OCI-LY1 (cell line): ENCODE results near the gene MPO.

Experiments
- H2AFZ ChIP-seq: fragments of 200-600 bp; sonication (generic), shearing (Covaris generic); 2 replicates; pipeline ENCODE4 v1.6.0; 2014; ENCODE audit warnings: antibody characterized with exemption, mild to moderate bottlenecking, low read length
- H3F3A ChIP-seq: fragments of 200-600 bp; sonication (generic), shearing (Covaris generic); 2 replicates; pipeline ENCODE4 v1.6.0; 2014; ENCODE audit warnings: mild to moderate bottlenecking, antibody characterized with exemption, low read length, moderate library complexity; ENCODE audit not compliant: insufficient read depth
- H3K27ac ChIP-seq: fragments of 200-600 bp; sonication (generic); 2 replicates; pipeline ENCODE4 v1.5.1; 2014; ENCODE audit warnings: low read length, mixed run types, mild to moderate bottlenecking, low read depth; ENCODE audit not compliant: poor library complexity, severe bottlenecking
- H3K27me3 ChIP-seq: fragments of 200-600 bp; sonication (generic); 2 replicates; pipeline ENCODE4 v1.6.0; 2014; ENCODE audit warnings: antibody characterized with exemption, mild to moderate bottlenecking, low read length, moderate library complexity; ENCODE audit not compliant: insufficient read depth
- H3K36me3 ChIP-seq: fragments of 200-600 bp; sonication (generic); 2 replicates; pipeline ENCODE4 v1.6.1; 2014; ENCODE audit warnings: mild to moderate bottlenecking, antibody characterized with exemption, low read length, moderate library complexity, mixed read lengths; ENCODE audit not compliant: insufficient read depth
- H3K4me1 ChIP-seq: fragments of 200-600 bp; sonication (generic); 2 replicates; pipeline ENCODE4 v1.5.1; 2014; ENCODE audit warnings: mild to moderate bottlenecking, low read length, moderate library complexity; ENCODE audit not compliant: insufficient read depth, severe bottlenecking
- H3K4me2 ChIP-seq: fragments of 200-600 bp; sonication (generic), shearing (Covaris generic); 2 replicates; pipeline ENCODE4 v1.6.1; 2014; ENCODE audit warnings: low read length
- H3K4me3 ChIP-seq: fragments of 200-600 bp; sonication (generic); 2 replicates; pipeline ENCODE4 v1.5.1; 2014; ENCODE audit warnings: low read length, low read depth, mild to moderate bottlenecking, mixed read lengths; ENCODE audit not compliant: poor library complexity, severe bottlenecking
- H3K79me2 ChIP-seq: fragments of 200-600 bp; shearing (Covaris generic); 2 replicates; pipeline ENCODE4 v1.6.1; 2016; ENCODE audit warnings: mixed run types, low read length, mixed read lengths; ENCODE audit not compliant: insufficient read depth
- H3K9ac ChIP-seq: fragments of 200-600 bp; sonication (generic), shearing (Covaris generic); 2 replicates; pipeline ENCODE4 v1.6.1; 2014; ENCODE audit warnings: mild to moderate bottlenecking, low read length, mixed read lengths
- H3K9me2 ChIP-seq: fragments of 200-600 bp; sonication (generic), shearing (Covaris generic); 2 replicates; pipeline ENCODE4 v1.6.1; 2014; ENCODE audit warnings: low read depth, mild to moderate bottlenecking, low read length, mixed read lengths
- H3K9me3 ChIP-seq: fragments of 200-600 bp; shearing (Covaris generic); 2 replicates; pipeline ENCODE4 v1.6.1; 2014; ENCODE audit warnings: low read length, mixed read lengths
- H4K20me1 ChIP-seq: fragments of 200-600 bp; sonication (generic), shearing (Covaris generic); 2 replicates; pipeline ENCODE4 v1.6.0; 2016; ENCODE audit warnings: mild to moderate bottlenecking, low read length; ENCODE audit not compliant: insufficient read depth
- CTCF ChIP-seq: fragments of 200-600 bp; sonication (generic), shearing (Covaris generic); IDR thresholded peaks from 2 replicates; pipeline ENCODE4 v1.5.1; 2017; ENCODE audit warnings: mild to moderate bottlenecking, antibody characterized with exemption, low read length, moderate library complexity, mixed read lengths
- EZH2 ChIP-seq: fragments of 200-600 bp; sonication (generic), shearing (Covaris generic); IDR thresholded peaks from 2 replicates; pipeline ENCODE4 v1.8.0; 2017; ENCODE audit warnings: borderline replicate concordance, mixed run types, mild to moderate bottlenecking, antibody characterized with exemption, low read length, moderate library complexity, mixed read lengths

Gene MPO

DNA sequence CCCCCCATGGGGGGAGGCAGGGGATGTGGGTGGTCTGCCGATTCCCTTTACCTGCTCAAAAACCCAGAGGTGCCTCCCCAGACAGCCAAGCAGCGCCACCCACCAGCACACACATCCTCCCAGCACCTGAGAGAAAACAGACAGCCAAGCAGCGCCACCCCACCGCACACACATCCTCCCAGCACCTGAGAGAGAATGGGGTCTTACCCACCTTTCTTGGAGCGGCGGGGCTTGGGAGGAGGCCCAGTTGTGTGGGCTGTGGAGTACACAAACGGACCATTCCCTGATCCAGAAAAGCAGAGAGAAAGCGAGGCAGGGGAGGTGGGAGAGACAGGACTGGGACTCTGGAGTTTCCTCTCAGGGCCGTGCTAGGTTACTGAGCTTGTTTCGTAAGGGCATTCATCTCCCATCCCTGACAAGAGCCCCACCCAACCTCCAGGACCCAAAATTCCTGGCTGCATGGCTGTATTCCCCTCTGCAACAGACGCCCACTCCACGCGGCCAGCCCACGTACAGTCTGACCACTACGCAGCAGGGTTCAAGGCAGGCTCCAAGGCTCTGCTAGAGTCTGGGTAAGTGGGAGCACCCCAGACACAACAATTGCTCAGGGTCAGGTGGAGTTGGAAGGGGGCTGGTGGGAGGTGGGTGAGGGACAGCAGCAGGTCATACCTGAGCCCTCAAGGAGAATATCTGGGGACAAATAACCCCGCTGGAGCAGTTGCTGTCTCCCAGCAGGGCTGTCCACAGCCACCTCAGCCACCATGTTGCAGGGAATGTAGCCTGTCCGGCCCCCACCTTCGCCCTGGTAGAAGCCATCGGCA is 25.6 kb upstream of the MPO start:
- Histone ChIP-seq H2AFZ (no peak overlapping the region), H3K9ac (no peak overlapping the region), H3K27ac (no peak overlapping the region), H3F3A (no peaks in the 10 kb centered on the region), H3K9me3 (no peaks in the 10 kb centered on the region), H3K79me2 (no peaks in the 10 kb centered on the region), H3K4me3 (no peak overlapping the region), H4K20me1 (no peaks in the 10 kb centered on the region), H3K4me2 (no peak overlapping the region), H3K4me1 (no peaks in the 10 kb centered on the region), H3K36me3 (peaks cover 30% of the 10 kb centered on the region; the same call in 1 of the 2 replicates), H3K27me3 (no peaks in the 10 kb centered on the region), H3K9me2 (no peaks in the 10 kb centered on the region)
- no peak for TF ChIP-seq CTCF
- TF ChIP-seq EZH2: no peak

- H3K27ac ChIP-seq: no peak overlapping the region
- no peak overlapping the region for H3K4me3 ChIP-seq
- H3K36me3 ChIP-seq: peaks cover 30% of the 10 kb centered on the region; the same call in 1 of the 2 replicates
- no peaks in the 10 kb centered on the region for H3K9me3 ChIP-seq
- H3K4me1 ChIP-seq: no peaks in the 10 kb centered on the region
- no peaks in the 10 kb centered on the region for H3K79me2 ChIP-seq
- H4K20me1 ChIP-seq: no peaks in the 10 kb centered on the region
- H3K27me3 ChIP-seq: no peaks in the 10 kb centered on the region
- no peak overlapping the region for H2AFZ ChIP-seq
- H3K4me2 ChIP-seq: no peak overlapping the region
- no peak for TF ChIP-seq EZH2
- no peak for TF ChIP-seq CTCF
- no peaks in the 10 kb centered on the region for H3F3A ChIP-seq
- no peak overlapping the region for H3K9ac ChIP-seq
- no peaks in the 10 kb centered on the region for H3K9me2 ChIP-seq
These were observed 24.9 kb upstream of the MPO start for GRCh38 chr17:58305626-58306025.

DNA sequence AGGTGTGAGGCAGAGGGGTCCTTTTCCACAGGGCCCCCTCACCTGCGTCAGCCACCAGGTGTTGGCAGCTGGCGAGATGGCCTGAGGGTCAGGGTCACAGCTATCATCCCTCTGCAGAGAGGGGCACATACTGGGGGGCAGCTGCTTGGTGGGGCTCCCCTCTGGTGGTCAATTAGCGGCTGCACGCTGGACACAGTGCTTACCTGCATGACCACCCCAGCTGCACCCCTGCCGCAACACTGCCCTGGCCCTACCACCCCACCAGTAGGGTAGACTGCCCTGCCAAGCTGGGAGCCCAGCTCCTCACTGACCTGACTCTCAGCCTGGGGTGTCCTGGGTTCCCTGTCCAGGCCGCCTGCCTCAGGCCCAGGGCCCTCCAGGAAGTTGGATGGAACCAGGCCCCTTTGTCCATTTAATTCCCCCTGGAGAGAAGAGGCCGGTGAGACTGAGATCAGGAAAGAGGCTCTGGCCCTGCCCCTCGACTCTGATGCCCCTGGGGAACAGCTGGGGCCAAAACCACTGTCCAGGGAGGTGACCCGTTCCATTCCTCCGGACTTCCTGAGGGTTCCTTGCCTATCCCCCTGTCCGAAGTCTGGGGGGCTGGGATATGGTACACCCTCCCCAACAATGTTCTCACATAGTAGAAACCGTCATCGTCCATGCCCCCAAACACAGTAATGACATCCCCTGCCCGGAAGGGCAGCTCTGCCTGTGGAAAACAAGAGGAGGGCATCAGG is 24.2 kb upstream of the MPO start:
- Histone ChIP-seq H3K9ac (no peak overlapping the region), H3K9me3 (no peaks in the 10 kb centered on the region), H3K9me2 (no peaks in the 10 kb centered on the region), H3F3A (no peaks in the 10 kb centered on the region), H3K27me3 (no peaks in the 10 kb centered on the region), H3K27ac (no peak overlapping the region), H4K20me1 (no peaks in the 10 kb centered on the region), H3K79me2 (no peaks in the 10 kb centered on the region), H3K4me3 (no peak overlapping the region), H3K36me3 (peaks cover 30% of the 10 kb centered on the region; the same call in 1 of the 2 replicates), H2AFZ (no peak overlapping the region), H3K4me2 (no peak overlapping the region), H3K4me1 (no peaks in the 10 kb centered on the region)
- TF ChIP-seq EZH2 (no peak), CTCF (no peak)
